Trophoblast cell (in vitro differentiated cells and primary cell): ENCODE data around the gene AJUBA.

ENCODE experiments used
- DNase-seq, 2 donors: peaks; one replicate each; pipeline ENCODE4 v3.0.0-alpha.2; 2016
- H2AFZ ChIP-seq: 2 replicates; pipeline ENCODE4 v1.6.1; 2013; ENCODE audit warnings: low read length, moderate library complexity, mild to moderate bottlenecking; ENCODE audit not compliant: insufficient read depth, poor library complexity
- H2AK5ac ChIP-seq: 2 replicates; pipeline ENCODE4 v1.6.1; 2013; ENCODE audit warnings: mild to moderate bottlenecking, low read length
- H2BK120ac ChIP-seq: 2 replicates; pipeline ENCODE4 v1.6.1; 2013; ENCODE audit warnings: low read length, mild to moderate bottlenecking, moderate library complexity; ENCODE audit not compliant: insufficient read depth, poor library complexity
- H2BK12ac ChIP-seq: 2 replicates; pipeline ENCODE4 v1.6.1; 2013; ENCODE audit warnings: mild to moderate bottlenecking, low read length, moderate library complexity
- H2BK5ac ChIP-seq: 2 replicates; pipeline ENCODE4 v1.6.1; 2013; ENCODE audit warnings: low read length, low read depth, moderate library complexity, mild to moderate bottlenecking; ENCODE audit not compliant: poor library complexity
- H3K14ac ChIP-seq: 2 replicates; pipeline ENCODE4 v1.6.1; 2013; ENCODE audit warnings: mild to moderate bottlenecking, low read length
- H3K18ac ChIP-seq: 2 replicates; pipeline ENCODE4 v1.6.1; 2013; ENCODE audit warnings: mild to moderate bottlenecking, low read length
- H3K23ac ChIP-seq: 2 replicates; pipeline ENCODE4 v1.6.1; 2013; ENCODE audit warnings: low read length
- H3K27ac ChIP-seq: 2 replicates; pipeline ENCODE4 v1.5.1; 2013; ENCODE audit warnings: low read depth, mild to moderate bottlenecking, inconsistent platforms, low read length, moderate library complexity
- H3K27me3 ChIP-seq: 2 replicates; pipeline ENCODE4 v1.6.1; 2013; ENCODE audit warnings: inconsistent platforms, mild to moderate bottlenecking, low read length, moderate library complexity; ENCODE audit not compliant: insufficient read depth
- H3K36me3 ChIP-seq, 2 experiments: 1 replicate in 1 of 2; 2 replicates in 1 of 2; pipeline ENCODE4 v1.6.1; 2013; ENCODE audit warnings: low read length in 2 of 2, mild to moderate bottlenecking in 2 of 2, moderate library complexity in 1 of 2; ENCODE audit not compliant: insufficient read depth in 2 of 2, control insufficient read depth in 1 of 2
- H3K4ac ChIP-seq: 2 replicates; pipeline ENCODE4 v1.6.1; 2013; ENCODE audit warnings: low read depth, mild to moderate bottlenecking, low read length, moderate library complexity
- H3K4me1 ChIP-seq, 2 experiments: 1 replicate in 1 of 2; 2 replicates in 1 of 2; pipeline ENCODE4 v1.6.1; 2013; ENCODE audit warnings: low read length in 2 of 2, mild to moderate bottlenecking in 2 of 2, moderate library complexity in 1 of 2; ENCODE audit not compliant: insufficient read depth in 2 of 2, control insufficient read depth in 1 of 2
- H3K4me2 ChIP-seq: 2 replicates; pipeline ENCODE4 v1.6.1; 2013; ENCODE audit warnings: inconsistent platforms, mild to moderate bottlenecking, low read length, moderate library complexity
- H3K4me3 ChIP-seq: 2 replicates; pipeline ENCODE4 v1.5.1; 2013; ENCODE audit warnings: mild to moderate bottlenecking, low read depth, low read length, inconsistent platforms
- H3K79me1 ChIP-seq: one replicate; pipeline ENCODE4 v1.6.1; 2013; ENCODE audit warnings: low read length
- H3K79me2 ChIP-seq: 2 replicates; pipeline ENCODE4 v1.6.1; 2013; ENCODE audit warnings: low read length, mild to moderate bottlenecking; ENCODE audit not compliant: control insufficient read depth, insufficient read depth, poor library complexity
- H3K9ac ChIP-seq: 2 replicates; pipeline ENCODE4 v1.6.1; 2013; ENCODE audit warnings: mild to moderate bottlenecking, low read length
- H3K9me3 ChIP-seq: 2 replicates; pipeline ENCODE4 v1.6.1; 2013; ENCODE audit warnings: low read depth, mild to moderate bottlenecking, control low read depth, inconsistent platforms, low read length; ENCODE audit not compliant: insufficient read depth
- H4K12ac ChIP-seq: 2 replicates; pipeline ENCODE4 v1.6.1; 2013; ENCODE audit warnings: low read depth, mild to moderate bottlenecking, low read length, moderate library complexity
- H4K8ac ChIP-seq: 2 replicates; pipeline ENCODE4 v1.6.1; 2013; ENCODE audit warnings: low read depth, mild to moderate bottlenecking, low read length, moderate library complexity
- H4K91ac ChIP-seq: one replicate; pipeline ENCODE4 v1.6.1; 2013; ENCODE audit warnings: low read depth, mild to moderate bottlenecking, low read length, moderate library complexity
- WGBS: extraction: QIAGEN DNeasy Blood & Tissue Kit; methylation state at CpG from one replicate; pipeline ENCODE4 v1.1.7; 2013; ENCODE audit warnings: missing lambda C conversion rate; ENCODE audit not compliant: insufficient read length, insufficient coverage; ENCODE audit errors: extremely low coverage; 5-methylcytosine and 5-hydroxymethylcytosine counted together

Gene AJUBA

GRCh38 chr14:22978487-22978837 lies 3.9 kb downstream of the AJUBA start:
- no peak overlapping the region for H3K23ac ChIP-seq
- H3K4me2 ChIP-seq, result peak overlapping the region; percentile 90
- H3K27me3 ChIP-seq, result no peaks in the 10 kb centered on the region
- H3K14ac ChIP-seq, result peak overlapping the region; percentile 94
- peak overlapping the region; percentile 48 for H4K8ac ChIP-seq
- H4K12ac ChIP-seq, result no peak overlapping the region
- H3K36me3 ChIP-seq, result peaks cover 28 to 37% of the 10 kb centered on the region in 2 experiments
- H2BK5ac ChIP-seq, result peak overlapping the region; percentile 84
- peaks cover 37% of the 10 kb centered on the region for H3K79me2 ChIP-seq
- peak overlapping the region; percentile 78 for H2AK5ac ChIP-seq
- no peak for DNase-seq
- WGBS, result no CpG with 5 or more reads among the region's 3 CpGs
- H3K9ac ChIP-seq, result no peak overlapping the region
- no peaks in the 10 kb centered on the region for H3K9me3 ChIP-seq
- H3K18ac ChIP-seq, result peak overlapping the region; percentile 98
- H3K4me3 ChIP-seq, result no peak overlapping the region
- peaks cover 28 to 33% of the 10 kb centered on the region in 2 experiments for H3K4me1 ChIP-seq
- H2AFZ ChIP-seq, result no peak overlapping the region
- H2BK12ac ChIP-seq, result peak overlapping the region; percentile 90
- peaks cover 43% of the 10 kb centered on the region for H3K79me1 ChIP-seq
- peak overlapping the region; percentile 93 for H3K27ac ChIP-seq
- H4K91ac ChIP-seq, result peak overlapping the region; percentile 78
- peak overlapping the region; percentile 80 for H3K4ac ChIP-seq
- H2BK120ac ChIP-seq, result peak overlapping the region; percentile 89

GRCh38 chr14:22977684-22978486 lies 4.5 kb downstream of the AJUBA start:
- Histone ChIP-seq H3K9ac (peak overlapping the region; percentile 13), H3K27me3 (no peaks in the 10 kb centered on the region), H3K18ac (peak overlapping the region; percentile 98), H3K79me1 (peaks cover 41% of the 10 kb centered on the region), H3K4me2 (peak overlapping the region; percentile 90), H3K36me3 (peaks cover 34 to 43% of the 10 kb centered on the region in 2 experiments), H2BK120ac (peak overlapping the region; percentile 89), H2AK5ac (peak overlapping the region; percentile 78), H3K4me1 (peaks cover 28 to 32% of the 10 kb centered on the region in 2 experiments), H2BK5ac (peak overlapping the region; percentile 84), H3K9me3 (no peaks in the 10 kb centered on the region), H4K8ac (peak overlapping the region; percentile 48), H2AFZ (peak overlapping the region; percentile 14), H3K23ac (no peak overlapping the region), H3K4ac (peak overlapping the region; percentile 80), H2BK12ac (peak overlapping the region; percentile 90), H4K91ac (peak overlapping the region; percentile 78), H3K79me2 (peaks cover 35% of the 10 kb centered on the region), H4K12ac (peak overlapping the region; percentile 81), H3K4me3 (no peak overlapping the region), H3K27ac (peak overlapping the region; percentile 93), H3K14ac (peak overlapping the region; percentile 94)
- peak; percentile 45 to 57 for DNase-seq
- WGBS, result no CpG with 5 or more reads among the region's 8 CpGs

- no peak overlapping the region for H3K23ac ChIP-seq
- no peak overlapping the region for H3K4me3 ChIP-seq
- H2AK5ac ChIP-seq, result no peak overlapping the region
- peak overlapping the region; percentile 43 for H3K4me2 ChIP-seq
- peak overlapping the region; percentile 84 for H3K27ac ChIP-seq
- no peak overlapping the region for H3K4ac ChIP-seq
- H3K79me2 ChIP-seq, result peaks cover 35% of the 10 kb centered on the region
- peak overlapping the region; percentile 39 for H2BK12ac ChIP-seq
- no peak overlapping the region for H2AFZ ChIP-seq
- H3K4me1 ChIP-seq, result peaks cover 28 to 32% of the 10 kb centered on the region in 2 experiments
- no peak overlapping the region for H4K12ac ChIP-seq
- peaks cover 36% of the 10 kb centered on the region for H3K79me1 ChIP-seq
- H2BK5ac ChIP-seq, result peak overlapping the region; percentile 74
- H4K91ac ChIP-seq, result peak overlapping the region; percentile 68
- peaks cover 39 to 48% of the 10 kb centered on the region in 2 experiments for H3K36me3 ChIP-seq
- DNase-seq, result no peak
- peak overlapping the region; percentile 25 for H3K14ac ChIP-seq
- no peaks in the 10 kb centered on the region for H3K9me3 ChIP-seq
- no peaks in the 10 kb centered on the region for H3K27me3 ChIP-seq
- peak overlapping the region; percentile 34 for H4K8ac ChIP-seq
- peak overlapping the region; percentile 58 for H3K18ac ChIP-seq
- H2BK120ac ChIP-seq, result peak overlapping the region; percentile 59
- H3K9ac ChIP-seq, result no peak overlapping the region
Observed at GRCh38 chr14:22977434-22977683, 5.0 kb downstream of the AJUBA start.

- Histone ChIP-seq H3K9me3 (no peaks in the 10 kb centered on the region), H3K4me2 (peak overlapping the region; percentile 43), H3K27me3 (no peaks in the 10 kb centered on the region), H2BK120ac (peak overlapping the region; percentile 59), H3K4me3 (no peak overlapping the region), H3K14ac (peak overlapping the region; percentile 25), H4K8ac (peak overlapping the region; percentile 34), H3K36me3 (peaks cover 41 to 52% of the 10 kb centered on the region in 2 experiments), H3K9ac (peak overlapping the region; percentile 11), H2BK5ac (peak overlapping the region; percentile 74), H4K91ac (peak overlapping the region; percentile 68), H2AK5ac (no peak overlapping the region), H2AFZ (no peak overlapping the region), H3K4ac (peak overlapping the region; percentile 7), H4K12ac (no peak overlapping the region), H3K79me2 (peaks cover 30% of the 10 kb centered on the region), H3K18ac (peak overlapping the region; percentile 58), H3K23ac (no peak overlapping the region), H3K4me1 (peaks cover 28 to 32% of the 10 kb centered on the region in 2 experiments), H2BK12ac (peak overlapping the region; percentile 39), H3K79me1 (peaks cover 31% of the 10 kb centered on the region), H3K27ac (peak overlapping the region; percentile 84)
- no peak for DNase-seq
- WGBS, result no CpG with 5 or more reads among the region's 6 CpGs
Observed at GRCh38 chr14:22976620-22977433, 5.5 kb downstream of the AJUBA start.
